ENCODE measurements around the gene KCNQ2. TPM values are rescaled to one million over a fixed set of nuclear protein-coding genes. Genes with fewer than 3 reads are reported as not detected.

The KCNQ2 gene
- total RNA-seq, 4 donors from 2014 or later = 0.19 to 0.40 (median 0.40) TPM; not detected in 1

DNA sequence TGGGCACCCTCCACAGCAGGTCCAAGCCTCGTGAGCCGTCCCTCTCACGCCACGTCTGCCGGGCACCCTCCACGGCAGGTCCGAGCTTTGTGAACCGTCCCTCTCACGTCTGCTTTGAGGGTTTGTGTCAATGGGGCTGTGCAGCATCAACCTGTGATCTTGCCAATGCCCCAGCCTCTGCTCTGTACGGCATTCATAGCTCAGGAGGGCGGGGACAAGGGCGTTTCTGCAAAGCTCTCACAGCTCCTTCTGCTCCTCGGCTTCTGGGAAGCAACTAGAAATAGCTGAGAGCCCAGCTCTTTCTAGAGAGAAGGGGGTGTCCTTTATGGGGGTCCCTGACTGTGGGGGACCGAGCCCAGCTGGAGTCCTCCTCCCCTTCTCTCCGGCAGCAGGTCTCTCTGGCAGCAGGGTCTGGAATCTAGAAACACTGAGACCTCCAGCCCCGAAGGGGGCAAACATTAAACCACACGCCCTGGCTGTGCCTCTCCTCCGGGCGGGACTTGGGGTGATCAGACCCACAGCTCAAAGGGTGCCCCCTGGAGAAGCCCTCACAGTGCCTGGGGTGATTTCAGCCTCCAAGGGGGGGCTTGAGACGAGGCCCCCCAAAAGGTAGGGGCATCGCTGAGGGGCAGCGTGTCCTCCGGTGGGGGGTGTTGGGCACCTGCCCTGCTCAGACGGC lies 70.1 kb downstream of the KCNQ2 start:
- Histone ChIP-seq H3K9me3 (no peaks in the 10 kb centered on the region), H3K27ac (no peak overlapping the region), H3K4me3 (no peak overlapping the region), H3K27me3 (peaks cover 90% of the 10 kb centered on the region), H3K4me1 (no peaks in the 10 kb centered on the region), H3K36me3 (no peaks in the 10 kb centered on the region)
- TF ChIP-seq POLR2AphosphoS5 (IDR thresholded peaks at IDR 0.05) = no peak
- no peak for TF ChIP-seq POLR2A (IDR thresholded peaks at IDR 0.05)
- TF ChIP-seq, protein P1, sequence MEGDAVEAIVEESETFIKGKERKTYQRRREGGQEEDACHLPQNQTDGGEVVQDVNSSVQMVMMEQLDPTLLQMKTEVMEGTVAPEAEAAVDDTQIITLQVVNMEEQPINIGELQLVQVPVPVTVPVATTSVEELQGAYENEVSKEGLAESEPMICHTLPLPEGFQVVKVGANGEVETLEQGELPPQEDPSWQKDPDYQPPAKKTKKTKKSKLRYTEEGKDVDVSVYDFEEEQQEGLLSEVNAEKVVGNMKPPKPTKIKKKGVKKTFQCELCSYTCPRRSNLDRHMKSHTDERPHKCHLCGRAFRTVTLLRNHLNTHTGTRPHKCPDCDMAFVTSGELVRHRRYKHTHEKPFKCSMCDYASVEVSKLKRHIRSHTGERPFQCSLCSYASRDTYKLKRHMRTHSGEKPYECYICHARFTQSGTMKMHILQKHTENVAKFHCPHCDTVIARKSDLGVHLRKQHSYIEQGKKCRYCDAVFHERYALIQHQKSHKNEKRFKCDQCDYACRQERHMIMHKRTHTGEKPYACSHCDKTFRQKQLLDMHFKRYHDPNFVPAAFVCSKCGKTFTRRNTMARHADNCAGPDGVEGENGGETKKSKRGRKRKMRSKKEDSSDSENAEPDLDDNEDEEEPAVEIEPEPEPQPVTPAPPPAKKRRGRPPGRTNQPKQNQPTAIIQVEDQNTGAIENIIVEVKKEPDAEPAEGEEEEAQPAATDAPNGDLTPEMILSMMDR (IDR thresholded peaks at IDR 0.05) = no peak
- TF ChIP-seq EP300 (IDR thresholded peaks at IDR 0.05) = no peak
- ATAC-seq = no peak
- 40% methylated on average over 1 of the region's 24 CpGs for WGBS, 2 donors (ENCODE audit: low coverage in 1 of 2)

DNA sequence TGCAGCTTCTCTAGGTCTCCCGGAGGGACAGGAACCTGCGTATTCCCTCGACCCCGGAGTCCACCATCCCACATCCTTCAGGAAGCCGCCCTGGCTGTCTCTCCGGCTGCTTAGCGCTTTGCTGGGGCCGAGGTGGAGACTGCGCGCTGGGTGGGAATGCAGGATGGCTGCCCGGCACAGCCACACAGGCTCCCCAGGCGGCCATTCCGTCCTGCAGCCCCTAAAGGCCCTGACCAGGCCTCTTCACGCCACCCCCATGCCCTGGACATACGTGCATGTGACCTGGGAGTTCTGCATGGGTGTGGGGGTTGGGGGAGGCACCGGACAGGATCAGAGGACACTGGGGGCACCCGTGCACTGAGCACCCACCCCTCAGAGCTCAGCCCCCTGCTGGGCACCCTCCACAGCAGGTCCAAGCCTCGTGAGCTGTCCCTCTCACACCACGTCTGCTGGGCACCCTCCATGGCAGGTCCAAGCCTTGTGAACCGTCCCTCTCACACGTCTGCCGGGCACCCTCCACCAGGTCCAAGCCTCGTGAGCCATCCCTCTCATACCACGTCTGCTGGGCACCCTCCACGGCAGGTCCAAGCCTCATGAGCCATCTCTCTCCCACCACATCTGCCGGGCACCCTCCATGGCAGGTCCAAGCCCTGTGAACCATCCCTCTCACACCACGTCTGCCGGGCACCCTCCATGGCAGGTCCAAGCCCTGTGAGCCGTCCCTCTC lies 70.9 kb downstream of the KCNQ2 start:
- H3K9me3 ChIP-seq = no peaks in the 10 kb centered on the region
- H3K4me1 ChIP-seq = no peaks in the 10 kb centered on the region
- H3K27ac ChIP-seq = no peak overlapping the region
- no peak for TF ChIP-seq EP300 (IDR thresholded peaks at IDR 0.05)
- TF ChIP-seq POLR2A (IDR thresholded peaks at IDR 0.05) = no peak
- TF ChIP-seq POLR2AphosphoS5 (IDR thresholded peaks at IDR 0.05) = no peak
- TF ChIP-seq, protein P1 (IDR thresholded peaks at IDR 0.05) = no peak
- 70 to 80% methylated on average over 1 to 9 of the region's 29 CpGs for WGBS, 2 donors (ENCODE audit: low coverage in 1 of 2)
- H3K27me3 ChIP-seq = peaks cover 96% of the 10 kb centered on the region
- no peaks in the 10 kb centered on the region for H3K36me3 ChIP-seq
- no peak for ATAC-seq
- H3K4me3 ChIP-seq = no peak overlapping the region

DNA sequence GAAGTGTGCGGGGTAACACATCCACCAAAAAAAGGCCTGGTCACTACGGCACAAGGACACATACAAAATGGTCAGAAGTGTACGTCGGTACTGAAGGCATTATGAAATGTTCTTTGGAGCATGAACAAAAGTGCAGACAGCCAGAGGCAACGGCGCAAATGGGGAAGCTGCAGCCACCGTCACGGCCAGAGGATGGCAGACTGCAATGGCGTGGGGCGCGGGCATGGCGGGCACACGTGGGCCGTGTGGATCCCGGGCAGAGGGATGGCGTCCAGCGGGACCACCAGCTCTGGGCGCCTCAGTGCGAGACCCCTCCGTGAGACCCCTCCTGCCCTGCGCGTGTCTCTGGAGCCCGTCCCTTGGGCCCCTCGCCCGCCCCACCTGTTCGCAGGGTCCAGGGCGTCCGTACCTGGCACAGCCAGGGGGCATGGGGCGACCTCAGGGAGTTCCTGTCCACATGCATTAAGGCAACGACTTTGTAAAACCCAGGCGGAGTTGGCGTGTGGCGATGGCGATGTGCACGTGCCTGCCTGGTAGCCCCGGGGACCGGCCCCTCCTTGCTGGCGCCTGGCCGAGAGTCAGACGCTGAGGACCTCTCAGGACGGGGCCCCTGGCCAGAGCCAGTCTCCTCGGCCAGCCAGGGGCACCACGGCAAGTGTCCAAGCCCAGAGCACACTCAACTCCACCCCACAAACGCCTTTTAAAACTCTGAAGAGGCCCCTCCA lies 71.8 kb downstream of the KCNQ2 start:
- no peak overlapping the region for H3K27ac ChIP-seq
- 36 to 95% methylated on average over 3 to 11 of the region's 44 CpGs for WGBS, 2 donors (ENCODE audit: low coverage in 1 of 2)
- no peak overlapping the region for H3K4me3 ChIP-seq
- no peaks in the 10 kb centered on the region for H3K4me1 ChIP-seq
- H3K27me3 ChIP-seq = peaks cover 97% of the 10 kb centered on the region
- H3K9me3 ChIP-seq = no peaks in the 10 kb centered on the region
- ATAC-seq = no peak
- H3K36me3 ChIP-seq = no peaks in the 10 kb centered on the region
- TF ChIP-seq POLR2AphosphoS5 (IDR thresholded peaks at IDR 0.05) (no peak), EP300 (IDR thresholded peaks at IDR 0.05) (no peak), POLR2A (IDR thresholded peaks at IDR 0.05) (no peak)
- TF ChIP-seq, protein P1 (IDR thresholded peaks at IDR 0.05) = no peak

DNA sequence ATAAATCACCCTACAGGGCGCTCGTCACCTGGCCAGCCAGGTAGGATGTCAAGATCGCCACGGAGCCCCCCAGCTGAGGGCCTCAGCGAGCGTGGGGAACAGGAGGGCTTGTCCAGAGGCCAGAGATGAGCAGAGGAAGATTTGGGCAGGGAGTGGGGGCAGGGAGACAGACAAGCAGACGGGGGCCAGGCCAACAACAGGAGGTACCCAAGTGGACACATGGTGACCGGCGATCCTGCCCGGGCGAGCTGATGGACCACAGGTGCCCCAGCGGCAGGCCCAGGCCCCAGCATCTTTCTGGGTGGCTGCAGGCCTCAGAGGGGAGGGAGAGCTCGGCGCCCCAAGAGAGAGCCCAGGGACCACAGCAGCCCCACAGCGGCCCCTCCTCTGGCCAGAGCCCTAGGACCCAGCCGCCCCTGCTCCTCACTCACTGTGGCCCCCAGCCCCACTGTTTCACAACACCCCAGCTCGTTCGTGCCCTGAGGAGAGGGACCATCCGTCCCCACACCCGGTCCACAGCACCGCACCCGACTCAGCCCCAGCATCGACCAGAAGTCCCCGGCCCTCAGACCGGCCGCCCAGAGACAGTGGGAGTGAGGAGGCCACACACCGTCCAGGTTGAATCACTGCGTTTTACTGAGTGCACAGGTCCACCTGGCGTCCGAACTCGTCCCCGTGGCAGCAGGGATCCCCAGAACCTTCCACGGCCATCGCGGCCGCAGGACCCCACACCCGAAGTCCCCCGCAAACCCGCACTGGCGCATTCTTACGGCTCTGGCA lies 72.7 kb downstream of the KCNQ2 start:
- ATAC-seq = no peak
- TF ChIP-seq EP300 (IDR thresholded peaks at IDR 0.05) = no peak
- TF ChIP-seq POLR2AphosphoS5 (IDR thresholded peaks at IDR 0.05) = no peak
- TF ChIP-seq POLR2A (IDR thresholded peaks at IDR 0.05) = no peak
- TF ChIP-seq, protein P1 (IDR thresholded peaks at IDR 0.05) = no peak
- H3K4me3 ChIP-seq = no peak overlapping the region
- 80 to 86% methylated on average over 2 to 13 of the region's 41 CpGs for WGBS, 2 donors (ENCODE audit: low coverage in 1 of 2)
- no peak overlapping the region for H3K27ac ChIP-seq
- H3K36me3 ChIP-seq = no peaks in the 10 kb centered on the region
- H3K27me3 ChIP-seq = peaks cover 97% of the 10 kb centered on the region
- H3K9me3 ChIP-seq = no peaks in the 10 kb centered on the region
- peaks cover 0 to under 1% (median 0%) of the 10 kb centered on the region in 3 donors for H3K4me1 ChIP-seq

Measured in gastroesophageal sphincter (tissue), 4 donors.